MM.1S (cell line): Measurements from ENCODE around the gene KRT78.

Source experiments
- EZH2 ChIP-seq: fragments of 300-600 bp; sonication (generic); optimal IDR thresholded peaks from 2 replicates; pipeline ENCODE3; 2017; ENCODE audit warnings: low read depth, mild to moderate bottlenecking, antibody characterized with exemption, low read length, mixed read lengths
- TF ChIP-seq, protein P1 (sequence below): fragments of 300-600 bp; sonication (generic); IDR thresholded peaks from 2 replicates; pipeline ENCODE4 v1.5.1; 2016; ENCODE audit warnings: antibody characterized with exemption, low read length, mixed read lengths

DNA sequence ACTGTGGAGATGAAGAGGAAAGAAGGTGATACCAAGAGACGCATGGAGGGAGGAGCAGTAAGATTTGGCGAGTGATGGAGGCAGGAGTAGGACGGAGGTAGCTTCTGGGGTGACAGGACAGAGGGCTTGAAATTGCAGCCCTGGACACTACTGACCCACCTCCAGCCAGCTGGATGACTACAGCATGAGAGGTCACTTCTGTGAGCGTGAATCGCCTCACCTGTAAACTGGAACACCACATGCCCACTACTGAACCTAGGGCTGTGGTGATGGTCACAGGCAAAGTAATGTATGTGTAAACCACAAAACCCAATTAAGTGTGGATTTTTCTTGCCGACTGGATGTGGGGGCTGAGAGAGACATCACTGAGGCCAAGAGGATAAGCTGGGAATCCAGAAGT, 28.3 kb downstream of the KRT78 start:
- TF ChIP-seq, protein P1, sequence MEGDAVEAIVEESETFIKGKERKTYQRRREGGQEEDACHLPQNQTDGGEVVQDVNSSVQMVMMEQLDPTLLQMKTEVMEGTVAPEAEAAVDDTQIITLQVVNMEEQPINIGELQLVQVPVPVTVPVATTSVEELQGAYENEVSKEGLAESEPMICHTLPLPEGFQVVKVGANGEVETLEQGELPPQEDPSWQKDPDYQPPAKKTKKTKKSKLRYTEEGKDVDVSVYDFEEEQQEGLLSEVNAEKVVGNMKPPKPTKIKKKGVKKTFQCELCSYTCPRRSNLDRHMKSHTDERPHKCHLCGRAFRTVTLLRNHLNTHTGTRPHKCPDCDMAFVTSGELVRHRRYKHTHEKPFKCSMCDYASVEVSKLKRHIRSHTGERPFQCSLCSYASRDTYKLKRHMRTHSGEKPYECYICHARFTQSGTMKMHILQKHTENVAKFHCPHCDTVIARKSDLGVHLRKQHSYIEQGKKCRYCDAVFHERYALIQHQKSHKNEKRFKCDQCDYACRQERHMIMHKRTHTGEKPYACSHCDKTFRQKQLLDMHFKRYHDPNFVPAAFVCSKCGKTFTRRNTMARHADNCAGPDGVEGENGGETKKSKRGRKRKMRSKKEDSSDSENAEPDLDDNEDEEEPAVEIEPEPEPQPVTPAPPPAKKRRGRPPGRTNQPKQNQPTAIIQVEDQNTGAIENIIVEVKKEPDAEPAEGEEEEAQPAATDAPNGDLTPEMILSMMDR = no peak
- TF ChIP-seq EZH2 = no peak
